ENCODE measurements around the gene ATCAY.
"Not testable (repeated sequence)": the region's sequence is repeated elsewhere in the genome, so short reads cannot be mapped to it uniquely, and the experiment has no call there.

Gene ATCAY

GRCh38 chr19:3967983-3968382 is 87.5 kb downstream of the ATCAY start:
- not testable (repeated sequence) for FAIRE-seq

GRCh38 chr19:3968556-3969434 is 88.3 kb downstream of the ATCAY start:
- DNase-seq (ENCODE audit: insufficient read length, low spot score) (no peak), FAIRE-seq (no peak)

More at GRCh38 chr19:3967983-3968382, 87.5 kb downstream of the ATCAY start:
- not testable (repeated sequence) for DNase-seq (ENCODE audit: insufficient read length, low spot score)

- no peak for FAIRE-seq
Observed at GRCh38 chr19:3969435-3970312, 89.2 kb downstream of the ATCAY start.

GRCh38 chr19:3970313-3970807 is 89.9 kb downstream of the ATCAY start:
- no peak for FAIRE-seq
- no peak for DNase-seq (ENCODE audit: insufficient read length, low spot score)

More at GRCh38 chr19:3969435-3970312, 89.2 kb downstream of the ATCAY start:
- no peak for DNase-seq (ENCODE audit: insufficient read length, low spot score)

- peak; percentile 98 for DNase-seq (ENCODE audit: insufficient read length, low spot score)
- peak; percentile 88 for FAIRE-seq
Observed at GRCh38 chr19:3970808-3971598, 90.5 kb downstream of the ATCAY start, which contains the start of gene DAPK3. Gene DAPK3 (minus strand): TSS chr19:3971099. CDS start chr19:3969735, 1,364 bp downstream.

DNA sequence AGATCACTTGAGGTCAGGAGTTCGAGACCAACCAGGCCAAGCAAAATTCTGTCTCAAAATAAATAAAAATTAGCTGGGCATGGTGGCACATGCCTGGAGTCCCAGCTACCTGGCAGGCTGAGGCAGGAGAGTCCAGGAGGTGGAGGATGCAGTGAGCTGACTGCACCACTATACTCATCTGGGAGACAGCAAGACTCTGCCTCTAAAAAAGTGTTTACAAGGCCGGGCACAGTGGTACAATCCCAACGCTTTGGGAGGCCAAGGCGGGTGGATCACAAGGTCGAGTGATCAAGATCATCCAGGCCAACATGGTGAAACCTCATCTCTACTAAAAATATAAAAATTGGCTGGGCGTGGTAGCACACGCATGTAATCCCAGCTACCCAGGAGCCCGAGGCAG is 94.7 kb downstream of the ATCAY start:
- no peak for FAIRE-seq
- no peak for DNase-seq (ENCODE audit: insufficient read length, low spot score)

DNA sequence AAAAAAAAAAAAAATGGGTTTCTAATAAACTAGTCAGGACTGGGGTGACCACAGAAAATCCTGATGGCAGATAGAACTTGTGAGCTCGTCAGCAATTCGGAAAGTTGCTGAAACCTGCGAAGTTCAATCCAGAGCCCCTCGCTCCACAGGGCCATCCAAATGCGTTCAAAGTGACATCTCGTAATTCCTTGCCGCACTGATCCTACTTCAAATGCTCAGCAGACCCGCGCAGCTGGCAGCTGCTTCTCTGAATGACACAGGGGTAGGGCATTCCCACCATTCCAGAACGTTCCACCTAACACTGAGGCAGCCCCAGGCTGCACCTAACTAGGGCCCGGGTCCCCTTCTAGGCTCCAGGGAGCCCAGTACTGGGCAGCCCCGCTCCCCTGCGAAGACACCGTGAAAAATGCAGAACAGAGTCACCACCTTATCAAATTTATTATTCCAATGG is 95.2 kb downstream of the ATCAY start:
- FAIRE-seq = no peak

DNA sequence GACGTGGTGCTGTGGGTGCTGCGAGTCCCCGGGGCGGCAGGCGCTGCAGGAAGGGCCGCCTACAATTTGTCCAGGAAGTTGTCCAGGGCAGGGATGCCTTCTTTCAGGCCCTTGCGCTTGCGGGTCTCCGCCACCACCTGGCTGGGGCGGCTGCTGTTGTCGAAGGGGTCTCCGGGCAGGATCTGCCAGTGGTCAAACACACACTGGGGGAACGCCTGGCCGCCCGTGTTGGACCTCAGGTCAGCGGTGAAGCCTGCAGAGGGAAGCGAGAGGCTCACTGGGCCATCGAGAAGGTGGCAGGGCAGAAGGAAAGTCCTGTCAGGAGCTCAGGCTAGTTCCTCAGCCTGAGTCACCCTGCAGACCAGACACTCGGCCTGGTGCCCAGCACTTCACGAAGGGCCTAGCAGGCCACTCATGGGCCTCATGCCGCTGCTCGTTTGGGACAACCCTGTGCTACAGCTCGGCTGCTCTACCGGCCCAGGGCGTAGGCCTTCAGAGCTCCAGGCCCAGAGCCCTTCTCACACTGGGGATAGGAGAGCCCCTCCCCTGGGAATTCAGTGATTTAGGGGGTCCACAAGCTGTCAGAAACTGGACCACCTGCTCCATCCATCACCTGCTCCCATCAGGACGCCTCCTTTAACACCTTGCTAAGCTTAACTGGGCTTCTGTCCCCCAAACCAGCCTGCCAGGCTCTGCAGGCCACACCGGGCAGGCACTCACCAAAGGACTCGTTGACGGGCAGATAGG is 96.2 kb downstream of the ATCAY start:
- no peak for FAIRE-seq
- DNase-seq (ENCODE audit: insufficient read length, low spot score) = no peak

More for the DNA sequence above, 95.2 kb downstream of the ATCAY start:
- no peak for DNase-seq (ENCODE audit: insufficient read length, low spot score)

Data from GM19239 (cell line).